Measurements from ENCODE around the gene MAP7. TPM values are rescaled to one million over a fixed set of nuclear protein-coding genes. Genes with fewer than 3 reads are reported as not detected.

MAP7 gene
- polyA plus RNA-seq, 12 donors = 0.21 to 12.2 (median 0.51) TPM; not detected in 1

GRCh38 chr6:136533487-136533886 lies 16.7 kb downstream of the MAP7 start:
- DNase-seq = no peak

DNA sequence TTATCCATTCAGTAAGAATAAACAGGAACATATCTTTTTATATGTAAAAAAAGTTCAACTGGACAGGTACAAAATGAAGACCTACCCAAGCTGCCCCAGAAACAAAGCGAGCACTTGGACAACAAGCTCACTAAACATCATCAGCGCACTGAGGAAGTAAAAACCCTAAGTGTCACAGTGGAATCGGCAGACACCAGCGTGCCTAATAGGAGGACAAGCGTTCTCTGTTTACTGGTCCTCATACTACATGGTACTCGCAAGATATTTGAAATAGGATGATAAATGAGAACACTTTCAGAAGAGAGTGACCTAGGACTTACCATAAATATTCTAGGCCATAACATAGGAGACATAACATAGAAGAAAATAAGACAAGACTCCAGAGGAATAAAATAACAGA lies 18.2 kb downstream of the MAP7 start:
- DNase-seq = no peak

DNA sequence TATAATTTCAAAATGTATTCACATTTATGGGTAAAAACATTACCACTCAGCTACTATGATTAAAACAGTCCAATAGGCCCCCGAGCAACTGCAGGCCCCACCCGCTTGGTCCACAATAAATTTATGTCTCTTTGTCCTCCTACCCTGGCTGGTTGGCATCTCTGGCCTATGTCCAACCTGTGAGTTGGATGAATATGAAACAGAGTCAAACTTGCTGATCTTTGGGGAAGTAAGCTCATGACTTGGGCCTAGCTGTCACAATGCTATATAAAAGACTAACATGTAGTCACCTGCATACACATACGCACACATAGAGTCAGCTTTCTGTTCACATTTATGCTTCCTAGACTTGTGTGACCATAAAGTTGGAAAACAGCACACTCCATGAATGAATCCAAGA lies 20.5 kb downstream of the MAP7 start:
- no peak for DNase-seq

GRCh38 chr6:136528477-136528876 lies 21.7 kb downstream of the MAP7 start:
- DNase-seq = no peak

- no peak for DNase-seq
Observed at GRCh38 chr6:136527831-136528230, 22.4 kb downstream of the MAP7 start.

- DNase-seq = no peak
Observed at GRCh38 chr6:136526937-136527336, 23.3 kb downstream of the MAP7 start.

DNA sequence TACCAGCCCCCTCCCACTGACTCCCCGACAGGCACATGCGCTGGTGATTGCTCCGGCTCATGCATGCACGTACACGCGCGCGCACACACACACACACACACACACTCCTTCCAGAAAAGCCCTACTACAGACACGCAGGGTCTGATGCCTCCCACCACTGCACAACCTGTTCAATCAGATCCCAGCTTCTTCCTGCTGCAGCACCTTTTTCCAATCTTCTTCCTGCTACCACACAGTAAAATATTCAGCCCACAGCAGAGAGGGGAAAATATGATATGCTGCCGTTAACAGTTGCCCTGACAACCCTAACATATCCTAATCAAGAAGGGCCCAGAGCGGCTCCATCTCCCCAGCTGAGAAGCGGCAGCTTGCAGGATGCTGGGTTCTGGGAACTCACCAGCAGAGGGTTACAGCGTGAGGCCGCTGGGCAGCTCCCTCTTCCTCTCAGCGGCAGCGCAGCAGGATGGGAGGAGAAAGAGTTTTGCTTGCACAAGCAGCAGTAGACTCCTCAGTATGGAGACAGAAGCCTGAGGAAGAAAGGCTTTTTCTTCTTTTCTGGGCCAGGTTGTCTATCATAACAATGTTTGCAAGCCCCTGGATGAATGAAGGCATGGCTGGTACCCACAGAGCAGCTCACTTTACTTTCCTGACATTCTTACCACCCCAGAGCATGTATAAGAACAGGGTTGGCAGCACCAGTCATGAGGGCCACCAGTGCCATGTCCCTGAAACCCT lies 23.9 kb downstream of the MAP7 start:
- peak; percentile 27 for DNase-seq

- DNase-seq = no peak
Observed at GRCh38 chr6:136525586-136526195, 24.5 kb downstream of the MAP7 start.

DNA sequence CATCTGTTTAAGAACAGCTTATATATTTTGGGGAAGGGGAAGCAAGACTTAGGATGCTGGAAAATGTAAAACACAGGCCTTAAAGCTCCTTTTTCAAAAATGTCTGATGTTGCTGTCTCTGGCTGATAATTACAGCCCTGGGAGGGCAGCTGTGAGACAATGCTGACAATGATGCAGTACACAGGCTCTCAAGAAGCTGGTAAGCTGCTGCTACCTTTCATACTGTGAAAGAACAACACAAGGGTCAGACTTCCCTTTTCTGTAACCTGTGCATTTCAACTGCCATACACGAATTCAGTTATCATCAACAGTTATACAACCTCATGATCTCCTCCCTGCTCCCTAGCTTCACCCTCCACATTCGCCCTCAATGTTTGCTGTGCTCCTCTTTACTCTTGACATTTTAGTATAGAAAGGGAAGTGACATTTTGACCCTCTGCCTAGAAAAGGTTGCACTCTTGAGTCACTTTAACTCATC lies 25.2 kb downstream of the MAP7 start:
- DNase-seq = no peak

GRCh38 chr6:136524339-136524935 lies 25.8 kb downstream of the MAP7 start:
- no peak for DNase-seq

GRCh38 chr6:136523196-136523595 lies 27.0 kb downstream of the MAP7 start:
- DNase-seq = no peak

- no peak for DNase-seq
Observed at GRCh38 chr6:136522636-136523035, 27.6 kb downstream of the MAP7 start.

GRCh38 chr6:136521911-136522310 lies 28.3 kb downstream of the MAP7 start:
- no peak for DNase-seq

GRCh38 chr6:136521427-136521826 lies 28.8 kb downstream of the MAP7 start:
- DNase-seq = no peak

GRCh38 chr6:136520517-136520916 lies 29.7 kb downstream of the MAP7 start:
- no peak for DNase-seq

DNA sequence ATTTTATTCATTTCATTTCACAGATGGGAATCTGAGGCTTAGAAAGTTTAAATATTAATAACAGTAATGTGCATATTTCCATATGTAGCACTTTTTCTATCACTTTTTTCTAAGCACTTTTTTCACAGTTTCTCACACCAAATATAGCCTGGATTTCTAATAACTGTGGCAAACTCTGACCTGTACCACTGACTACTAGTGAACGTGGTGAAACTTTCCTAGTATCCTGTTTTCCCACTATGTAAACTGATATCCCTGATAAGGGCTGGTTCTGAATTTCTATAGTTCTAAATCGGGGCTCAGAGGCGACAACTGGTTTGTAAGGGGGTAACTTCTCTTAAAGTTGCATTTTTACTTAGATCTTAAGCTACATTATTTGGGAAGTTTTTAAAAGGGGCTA lies 32.6 kb downstream of the MAP7 start:
- no peak for DNase-seq

DNA sequence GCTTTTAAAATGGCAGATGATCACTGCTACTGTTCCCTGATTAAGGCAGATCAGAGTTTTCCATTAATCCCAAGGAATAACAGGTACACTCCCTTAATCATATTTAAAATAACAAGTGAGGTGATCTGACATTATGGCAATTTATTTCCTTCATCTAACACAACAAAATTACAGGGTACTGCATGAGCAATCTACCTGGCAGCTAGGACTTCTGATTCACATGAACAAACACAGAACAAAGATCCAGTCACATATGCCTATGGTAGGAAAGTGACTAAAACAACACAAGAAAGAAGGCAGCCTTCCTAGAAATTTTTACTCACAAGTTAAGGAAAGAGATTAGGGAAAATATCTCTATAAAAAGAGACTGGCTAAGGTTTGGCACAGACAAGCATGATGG lies 33.2 kb downstream of the MAP7 start:
- DNase-seq = no peak

DNA sequence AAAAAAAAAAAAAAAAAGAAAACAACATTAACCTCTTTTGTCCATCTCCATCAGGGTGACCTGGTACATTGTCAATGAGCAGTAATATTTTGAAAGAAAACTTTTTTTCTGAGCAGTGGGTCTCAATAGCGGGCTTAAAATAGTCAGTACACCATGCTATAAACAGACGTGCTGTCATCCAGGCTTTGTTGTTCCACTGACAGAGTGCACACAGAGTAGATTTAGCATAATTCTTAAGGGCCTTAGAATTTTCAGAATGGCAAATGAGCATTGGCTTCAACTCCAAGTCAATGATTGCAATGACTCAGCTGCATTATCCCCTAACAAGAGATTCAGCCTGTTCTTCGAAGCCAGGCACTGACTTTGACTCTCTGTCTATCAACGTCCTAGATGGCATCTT lies 35.6 kb downstream of the MAP7 start:
- no peak for DNase-seq

DNA sequence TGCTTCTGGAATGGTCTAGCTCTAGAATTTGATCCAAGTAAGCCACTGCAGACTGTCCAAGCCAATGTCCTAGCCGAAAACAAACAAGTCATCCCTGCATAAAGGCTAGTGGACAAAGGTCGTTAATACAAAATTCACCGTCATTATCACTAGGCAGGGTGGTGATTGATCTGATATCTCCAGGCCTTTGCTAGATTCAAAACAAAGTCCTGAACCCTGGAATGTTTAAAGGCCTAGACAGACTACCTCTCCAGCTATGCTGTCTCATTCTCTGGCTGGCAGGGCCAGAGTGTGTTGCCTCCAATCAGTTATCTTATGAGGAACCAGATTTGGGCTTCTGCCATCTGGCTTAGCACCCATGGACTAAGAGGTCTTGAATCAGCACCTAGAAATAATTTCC lies 38.3 kb downstream of the MAP7 start:
- no peak for DNase-seq

DNA sequence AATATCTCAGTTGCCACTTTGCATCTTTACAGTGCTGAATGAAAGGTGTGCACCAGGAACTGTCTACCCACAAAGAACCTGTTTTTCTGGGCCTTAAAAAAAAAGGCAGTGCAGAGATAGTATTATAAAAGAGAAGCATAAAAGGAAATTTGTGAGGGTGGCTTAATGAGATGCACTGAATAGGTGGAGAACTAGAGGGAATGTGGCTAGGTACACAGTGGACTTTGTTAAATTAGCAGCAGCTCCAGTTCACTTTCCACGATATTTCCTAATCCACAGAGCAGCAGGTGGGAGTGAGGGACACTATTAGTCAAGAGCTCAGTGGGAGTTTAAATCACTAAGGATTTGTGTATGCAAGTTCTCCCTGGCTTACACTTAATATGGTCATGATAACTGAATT lies 38.8 kb downstream of the MAP7 start:
- DNase-seq = no peak

DNA sequence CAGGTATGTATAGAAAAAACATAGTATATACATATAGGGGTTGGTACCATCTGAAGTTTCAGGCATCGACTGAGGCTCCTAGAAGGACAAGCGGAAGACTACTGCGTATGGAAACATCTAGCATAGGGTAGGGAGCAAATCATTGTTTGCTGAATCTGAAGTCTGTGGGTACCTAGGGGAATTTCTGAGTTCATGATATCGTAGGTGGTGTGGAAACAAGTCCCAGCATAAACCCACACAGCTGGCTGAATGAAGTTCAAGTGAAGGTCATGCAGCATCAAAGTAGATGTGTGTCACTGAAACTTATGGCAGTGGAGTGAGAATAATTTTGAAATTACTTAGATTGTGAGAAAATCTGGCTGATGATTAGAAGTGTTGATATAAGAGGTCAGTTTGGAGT lies 39.4 kb downstream of the MAP7 start:
- DNase-seq = no peak

- no peak for DNase-seq
Observed at GRCh38 chr6:136510299-136510698, 39.9 kb downstream of the MAP7 start.

- DNase-seq = no peak
Observed at GRCh38 chr6:136508725-136509392, 41.4 kb downstream of the MAP7 start.
